HCT116 (cell line): ENCODE measurements around the gene LY6G5B.

ENCODE experiments used
- CEBPB ChIP-seq: IDR thresholded peaks from 2 replicates; pipeline ENCODE4 v1.6.1; 2012; ENCODE audit warnings: low read depth
- CTCF ChIP-seq, 3 experiments: fragments of 200-600 bp in 1 of 3; sonication (generic) in 1 of 3; IDR thresholded peaks in 2 of 3; conservative IDR thresholded peaks in 1 of 3; 2 replicates each; pipeline ENCODE4 v1.5.1; 2012 to 2017; ENCODE audit warnings: low read depth in 2 of 3, low read length in 2 of 3, antibody characterized with exemption in 1 of 3, borderline replicate concordance in 1 of 3, control low read depth in 1 of 3, mild to moderate bottlenecking in 1 of 3, mixed read lengths in 1 of 3, mixed run types in 1 of 3, moderate library complexity in 1 of 3; ENCODE audit not compliant: insufficient read depth in 1 of 3
- EGR1 ChIP-seq: IDR thresholded peaks from 2 replicates; pipeline ENCODE4 v1.6.1; 2012; ENCODE audit warnings: low read depth
- EZH2 ChIP-seq: fragments of 200-600 bp; sonication (generic); IDR thresholded peaks from 2 replicates; pipeline ENCODE4 v1.6.1; 2017; ENCODE audit warnings: antibody characterized with exemption, mixed run types
- EZH2phosphoT487 ChIP-seq: fragments of 200-600 bp; IDR thresholded peaks from 2 replicates; pipeline ENCODE4 v1.6.1; 2018; ENCODE audit warnings: antibody characterized with exemption, borderline replicate concordance
- MAX ChIP-seq: IDR thresholded peaks from 2 replicates; pipeline ENCODE4 v1.6.1; 2012
- POLR2A ChIP-seq: IDR thresholded peaks from 2 replicates; pipeline ENCODE4 v1.7.0; 2011; ENCODE audit warnings: borderline replicate concordance; ENCODE audit not compliant: insufficient read depth, insufficient read length; ENCODE audit errors: extremely low read depth
- POLR2AphosphoS5 ChIP-seq: IDR thresholded peaks from 2 replicates; pipeline ENCODE4 v1.6.1; 2011; ENCODE audit warnings: mild to moderate bottlenecking, low read depth, low read length, moderate library complexity
- RAD21 ChIP-seq: IDR thresholded peaks from 2 replicates; pipeline ENCODE4 v1.6.1; 2012; ENCODE audit warnings: low read depth, mild to moderate bottlenecking
- REST ChIP-seq: IDR thresholded peaks from 2 replicates; pipeline ENCODE4 v1.6.1; 2012; ENCODE audit warnings: low read depth
- SIN3A ChIP-seq: IDR thresholded peaks from 2 replicates; pipeline ENCODE4 v1.6.1; 2012; ENCODE audit warnings: low read depth
- SP1 ChIP-seq: IDR thresholded peaks from 2 replicates; pipeline ENCODE4 v1.6.1; 2012; ENCODE audit warnings: low read depth
- YY1 ChIP-seq: IDR thresholded peaks from 2 replicates; pipeline ENCODE4 v1.6.1; 2011; ENCODE audit warnings: low read length, low read depth, moderate library complexity, mild to moderate bottlenecking; ENCODE audit not compliant: insufficient replicate concordance; ENCODE audit errors: extremely low read depth

GRCh38 chr6:31715022-31715958 is 45.5 kb downstream of the LY6G5B start, which contains the start of gene LY6G6D:
- no peak for TF ChIP-seq EZH2
- no peak for TF ChIP-seq REST
- no peak for TF ChIP-seq POLR2AphosphoS5
- TF ChIP-seq CTCF (IDR thresholded peaks at IDR 0.05 in 2 of 3, conservative IDR thresholded peaks at IDR 0.05 in 1 of 3; ENCODE audit: borderline replicate concordance in 1 of 3, insufficient read depth in 1 of 3, low read depth in 2 of 3, low read length in 2 of 3): no peak
- TF ChIP-seq EGR1: no peak
- no peak for TF ChIP-seq SP1
- TF ChIP-seq MAX: no peak
- TF ChIP-seq CEBPB: no peak
- no peak for TF ChIP-seq YY1
- TF ChIP-seq POLR2A: no peak
- TF ChIP-seq SIN3A: no peak
- no peak for TF ChIP-seq EZH2phosphoT487
- no peak for TF ChIP-seq RAD21
